Sigmoid colon (tissue), 7 donors: ENCODE measurements around the gene DNAH6. TPM values are rescaled to one million over a fixed set of nuclear protein-coding genes. Genes with fewer than 3 reads are reported as not detected.

Experiments used
- DNase-seq: peaks from one replicate; pipeline ENCODE4 v3.0.0-alpha.2; 2019
- H3K27ac ChIP-seq, 4 donors: fragments of 200-600 bp; sonication (generic); one replicate each; pipeline ENCODE4 v1.5.1; 2016 to 2019; ENCODE audit warnings: mild to moderate bottlenecking in 1 of 4
- H3K27me3 ChIP-seq, 3 donors: fragments of 200-600 bp; sonication (generic); one replicate each; pipeline ENCODE4 v1.5.1; 2019; ENCODE audit warnings: mild to moderate bottlenecking in 1 of 3
- H3K36me3 ChIP-seq, 4 donors: fragments of 200-600 bp; sonication (generic); one replicate each; pipeline ENCODE4 v1.5.1; 2016 to 2019
- H3K4me1 ChIP-seq, 4 donors: fragments of 200-600 bp; sonication (generic); one replicate each; pipeline ENCODE4 v1.5.1; 2017 to 2019
- H3K4me3 ChIP-seq, 4 donors: fragments of 200-600 bp; sonication (generic); one replicate each; pipeline ENCODE4 v1.5.1; 2017 to 2019; ENCODE audit warnings: mild to moderate bottlenecking in 2 of 4, moderate library complexity in 1 of 4
- H3K9me3 ChIP-seq, 4 donors: fragments of 200-600 bp in 3 of 4; sonication (generic) in 3 of 4; one replicate each; pipeline versions ENCODE4 v1.5.1 to v1.6.1; 2013 to 2019
- CTCF ChIP-seq, 4 experiments: fragments of 450-650 bp in 3 of 4; fragments of 200-600 bp in 1 of 4; IDR thresholded peaks; one replicate each; pipeline ENCODE4 v1.5.1; 2016 to 2019; ENCODE audit warnings: antibody characterized with exemption in 4 of 4, mild to moderate bottlenecking in 3 of 4, moderate library complexity in 2 of 4
- EP300 ChIP-seq, 4 donors: sonication (generic); formaldehyde crosslinking; IDR thresholded peaks; one replicate each; pipeline ENCODE4 v1.6.1; 2017; ENCODE audit warnings: antibody characterized with exemption in 4 of 4
- POLR2A ChIP-seq, 2 donors: fragments of 450-650 bp; IDR thresholded peaks; one replicate each; pipeline ENCODE4 v1.6.1; 2016; ENCODE audit warnings: antibody characterized with exemption in 2 of 2, mild to moderate bottlenecking in 2 of 2, moderate library complexity in 2 of 2
- POLR2AphosphoS5 ChIP-seq, 4 donors: sonication (generic); formaldehyde crosslinking; IDR thresholded peaks; one replicate each; pipeline ENCODE4 v1.6.1; 2017; ENCODE audit warnings: antibody characterized with exemption in 4 of 4
- WGBS, 2 donors: extraction: QIAGEN DNeasy Blood & Tissue Kit; methylation state at CpG; one replicate each; pipeline ENCODE4 v1.1.7; 2013; 5-methylcytosine and 5-hydroxymethylcytosine counted together
- intact Hi-C: fragments of 100-400 bp; cut with DNase I; formaldehyde crosslinking; loops from one replicate; pipeline ENCODE4 v1.15.1; 2023
- polyA plus RNA-seq, 3 donors: library from polyadenylated mRNA; stranded (reverse); fragments of 200-250 nt; gene quantifications; one replicate each; pipeline ENCODE4 v1.2.3, GENCODE V29; 2013
- total RNA-seq, 4 donors: library from RNA; depleted of rRNA; stranded (reverse); fragments of >200 nt; gene quantifications; one replicate each; pipeline ENCODE4 v1.1.0, GENCODE V29; 2016
- donor health status: healthy with polysubstance abuse.
- donor health status: Bipolar disorder and iron deficiency.
- donor health status: healthy.

The DNAH6 gene
- total and polyA plus RNA-seq, 7 donors, result 0.20 to 0.55 (median 0.36) TPM; not detected in 2

- Histone ChIP-seq H3K4me1 (no peaks in the 10 kb centered on the region), H3K9me3 (no peaks in the 10 kb centered on the region), H3K27ac (no peak overlapping the region), H3K4me3 (no peak overlapping the region), H3K36me3 (no peaks in the 10 kb centered on the region), H3K27me3 (no peaks in the 10 kb centered on the region)
- 95 to 96% methylated on average over 7 of the region's 7 CpGs for WGBS, 2 donors
- DNase-seq, result no peak
- intact Hi-C loops, result no loop called here
- TF ChIP-seq POLR2A (IDR thresholded peaks at IDR 0.05) (no peak), CTCF (IDR thresholded peaks at IDR 0.05) (no peak), EP300 (IDR thresholded peaks at IDR 0.05) (no peak), POLR2AphosphoS5 (IDR thresholded peaks at IDR 0.05) (no peak)
Measured at GRCh38 chr2:84821806-84822205, 305.5 kb downstream of the DNAH6 start.

GRCh38 chr2:84823229-84823628 is 306.9 kb downstream of the DNAH6 start:
- H3K27ac ChIP-seq, result no peak overlapping the region
- H3K36me3 ChIP-seq, result no peaks in the 10 kb centered on the region
- intact Hi-C loops, result no loop called here
- 89 to 91% methylated on average over 5 of the region's 5 CpGs for WGBS, 2 donors
- no peak for TF ChIP-seq POLR2A (IDR thresholded peaks at IDR 0.05)
- no peaks in the 10 kb centered on the region for H3K4me1 ChIP-seq
- no peak for DNase-seq
- H3K9me3 ChIP-seq, result no peaks in the 10 kb centered on the region
- H3K4me3 ChIP-seq, result no peak overlapping the region
- H3K27me3 ChIP-seq, result no peaks in the 10 kb centered on the region

GRCh38 chr2:84823788-84824187 is 307.5 kb downstream of the DNAH6 start:
- no peaks in the 10 kb centered on the region for H3K9me3 ChIP-seq
- H3K4me1 ChIP-seq, result no peaks in the 10 kb centered on the region
- H3K36me3 ChIP-seq, result no peaks in the 10 kb centered on the region
- no peak for DNase-seq
- H3K27ac ChIP-seq, result no peak overlapping the region
- TF ChIP-seq POLR2A (IDR thresholded peaks at IDR 0.05) (no peak), EP300 (IDR thresholded peaks at IDR 0.05) (no peak), CTCF (IDR thresholded peaks at IDR 0.05) (no peak), POLR2AphosphoS5 (IDR thresholded peaks at IDR 0.05) (no peak)
- WGBS, 2 donors, result 97% methylated on average over 21 of the region's 21 CpGs
- no peak overlapping the region for H3K4me3 ChIP-seq
- H3K27me3 ChIP-seq, result no peaks in the 10 kb centered on the region
- intact Hi-C loops, result no loop called here

- 76 to 99% methylated on average over 2 of the region's 2 CpGs for WGBS, 2 donors
- H3K27ac ChIP-seq, result no peak overlapping the region
- no peaks in the 10 kb centered on the region for H3K4me1 ChIP-seq
- TF ChIP-seq EP300 (IDR thresholded peaks at IDR 0.05), result no peak
- TF ChIP-seq POLR2A (IDR thresholded peaks at IDR 0.05), result no peak
- no peak for TF ChIP-seq CTCF (IDR thresholded peaks at IDR 0.05)
- TF ChIP-seq POLR2AphosphoS5 (IDR thresholded peaks at IDR 0.05), result no peak
- H3K36me3 ChIP-seq, result no peaks in the 10 kb centered on the region
- no peaks in the 10 kb centered on the region for H3K27me3 ChIP-seq
- H3K9me3 ChIP-seq, result no peaks in the 10 kb centered on the region
- intact Hi-C loops, result no loop called here
- H3K4me3 ChIP-seq, result no peak overlapping the region
- no peak for DNase-seq
Measured at GRCh38 chr2:84827978-84828575, 311.8 kb downstream of the DNAH6 start.

GRCh38 chr2:84829693-84830092 is 313.4 kb downstream of the DNAH6 start:
- Histone ChIP-seq H3K27ac (no peak overlapping the region), H3K27me3 (no peaks in the 10 kb centered on the region), H3K4me1 (no peaks in the 10 kb centered on the region), H3K4me3 (no peak overlapping the region), H3K36me3 (no peaks in the 10 kb centered on the region), H3K9me3 (no peaks in the 10 kb centered on the region)
- 91 to 92% methylated on average over 2 of the region's 2 CpGs for WGBS, 2 donors
- TF ChIP-seq EP300 (IDR thresholded peaks at IDR 0.05) (no peak), POLR2A (IDR thresholded peaks at IDR 0.05) (no peak)
- intact Hi-C loops, result no loop called here
- no peak for DNase-seq

GRCh38 chr2:84830095-84830494 is 313.8 kb downstream of the DNAH6 start:
- Histone ChIP-seq H3K36me3 (no peaks in the 10 kb centered on the region), H3K27ac (no peak overlapping the region), H3K4me1 (no peaks in the 10 kb centered on the region), H3K4me3 (no peak overlapping the region), H3K9me3 (no peaks in the 10 kb centered on the region), H3K27me3 (no peaks in the 10 kb centered on the region)
- WGBS, 2 donors, result 62 to 80% methylated on average over 11 of the region's 11 CpGs
- intact Hi-C loops, result no loop called here
- DNase-seq, result peak; percentile 73
- no peak for TF ChIP-seq EP300 (IDR thresholded peaks at IDR 0.05)
- peak in 1 of 4 donors; percentile 31 for TF ChIP-seq POLR2AphosphoS5 (IDR thresholded peaks at IDR 0.05)
